Measurements from ENCODE around the gene FUT4.

The FUT4 gene

GRCh38 chr11:94574193-94574961, 30.7 kb downstream of the FUT4 start:
- Histone ChIP-seq H3K36me3 (ENCODE audit: low read depth) (no peaks in the 10 kb centered on the region), H3K4me1 (ENCODE audit: insufficient read depth, poor library complexity, severe bottlenecking) (no peaks in the 10 kb centered on the region), H3K27ac (ENCODE audit: poor library complexity, severe bottlenecking) (no peak overlapping the region), H3K27me3 (ENCODE audit: insufficient read depth, poor library complexity, severe bottlenecking) (peaks cover 5% of the 10 kb centered on the region), H3K9me3 (ENCODE audit: severe bottlenecking) (no peaks in the 10 kb centered on the region), H3K4me3 (ENCODE audit: severe bottlenecking) (no peak overlapping the region)
- TF ChIP-seq CTCF (IDR thresholded peaks at IDR 0.05; ENCODE audit: poor library complexity, severe bottlenecking): no peak
- no peak for DNase-seq (ENCODE audit: low spot score)
- no peak for ATAC-seq (ENCODE audit: low read depth)

DNA sequence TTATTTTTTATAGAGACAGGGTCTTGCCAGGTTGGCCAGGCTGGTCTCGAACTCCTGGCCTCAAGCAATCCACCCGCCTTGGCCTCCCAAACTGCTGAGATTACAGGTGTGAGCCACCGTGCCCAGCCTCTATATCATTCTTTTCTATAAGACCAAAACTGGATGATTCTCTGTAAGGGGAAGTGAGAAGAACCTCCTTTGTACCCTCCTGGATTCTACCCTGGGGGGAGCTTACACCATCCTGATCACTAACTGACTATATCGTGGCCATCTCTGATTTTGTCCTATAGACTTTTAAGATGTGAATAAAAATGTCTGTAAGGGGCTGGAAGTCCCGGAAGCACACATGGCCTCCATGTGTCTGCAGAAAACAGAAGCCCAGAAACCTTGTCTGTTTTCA, 32.6 kb downstream of the FUT4 start:
- peaks cover 5% of the 10 kb centered on the region for H3K27me3 ChIP-seq (ENCODE audit: insufficient read depth, poor library complexity, severe bottlenecking)
- H3K4me3 ChIP-seq (ENCODE audit: severe bottlenecking): no peak overlapping the region
- no peaks in the 10 kb centered on the region for H3K4me1 ChIP-seq (ENCODE audit: insufficient read depth, poor library complexity, severe bottlenecking)
- no peaks in the 10 kb centered on the region for H3K9me3 ChIP-seq (ENCODE audit: severe bottlenecking)
- no peak for DNase-seq (ENCODE audit: low spot score)
- no peak overlapping the region for H3K27ac ChIP-seq (ENCODE audit: poor library complexity, severe bottlenecking)
- ATAC-seq (ENCODE audit: low read depth): no peak
- no peak for TF ChIP-seq CTCF (IDR thresholded peaks at IDR 0.05; ENCODE audit: poor library complexity, severe bottlenecking)
- no peaks in the 10 kb centered on the region for H3K36me3 ChIP-seq (ENCODE audit: low read depth)

DNA sequence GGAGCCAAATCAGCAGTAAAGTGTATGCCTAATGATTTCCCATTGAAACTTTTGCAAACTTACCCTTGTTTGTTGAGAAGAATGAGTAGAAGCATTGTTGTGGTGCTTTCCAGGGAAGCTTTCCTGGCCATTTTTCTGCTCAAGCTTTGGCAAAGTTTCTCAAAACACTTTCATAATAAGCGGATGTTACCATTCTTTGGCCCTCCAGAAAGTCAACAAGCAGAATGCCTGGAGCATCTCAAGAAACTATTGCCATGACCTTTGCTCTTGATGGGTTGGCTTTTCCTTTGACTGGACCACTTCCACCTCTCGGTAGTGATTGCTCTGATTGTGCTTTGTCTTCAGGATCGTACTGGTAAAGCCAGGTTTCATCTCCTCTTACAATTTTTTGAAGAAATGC, 34.1 kb downstream of the FUT4 start:
- Histone ChIP-seq H3K4me1 (ENCODE audit: insufficient read depth, poor library complexity, severe bottlenecking) (no peaks in the 10 kb centered on the region), H3K9me3 (ENCODE audit: severe bottlenecking) (no peaks in the 10 kb centered on the region), H3K27me3 (ENCODE audit: insufficient read depth, poor library complexity, severe bottlenecking) (peaks cover 5% of the 10 kb centered on the region), H3K4me3 (ENCODE audit: severe bottlenecking) (no peak overlapping the region), H3K27ac (ENCODE audit: poor library complexity, severe bottlenecking) (no peak overlapping the region), H3K36me3 (ENCODE audit: low read depth) (no peaks in the 10 kb centered on the region)
- ATAC-seq (ENCODE audit: low read depth) (no peak), DNase-seq (ENCODE audit: low spot score) (no peak)
- TF ChIP-seq CTCF (IDR thresholded peaks at IDR 0.05; ENCODE audit: poor library complexity, severe bottlenecking): no peak

DNA sequence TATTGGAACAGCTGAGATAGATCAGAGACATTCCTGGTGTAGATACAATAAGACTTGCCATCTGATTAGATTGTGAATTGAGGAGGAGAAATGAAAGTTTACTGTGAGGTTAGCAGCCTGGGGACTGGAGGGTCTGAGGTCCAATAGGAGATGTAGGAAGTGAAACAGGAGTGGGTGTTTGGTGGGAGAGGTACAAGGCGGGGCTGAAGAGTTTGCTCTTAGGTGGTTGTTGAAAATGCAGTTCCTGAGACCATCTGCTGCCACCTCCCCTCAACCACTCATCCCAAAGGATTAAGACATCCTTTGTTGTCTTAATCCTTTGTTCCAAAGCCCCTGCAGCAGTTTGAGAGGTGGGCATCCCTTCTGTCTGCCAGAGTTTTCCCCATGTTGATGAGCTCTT, 38.2 kb downstream of the FUT4 start:
- no peaks in the 10 kb centered on the region for H3K27me3 ChIP-seq (ENCODE audit: insufficient read depth, poor library complexity, severe bottlenecking)
- no peak overlapping the region for H3K27ac ChIP-seq (ENCODE audit: poor library complexity, severe bottlenecking)
- no peak for ATAC-seq (ENCODE audit: low read depth)
- H3K36me3 ChIP-seq (ENCODE audit: low read depth): no peaks in the 10 kb centered on the region
- H3K4me1 ChIP-seq (ENCODE audit: insufficient read depth, poor library complexity, severe bottlenecking): no peaks in the 10 kb centered on the region
- no peak for TF ChIP-seq CTCF (IDR thresholded peaks at IDR 0.05; ENCODE audit: poor library complexity, severe bottlenecking)
- DNase-seq (ENCODE audit: low spot score): no peak
- H3K4me3 ChIP-seq (ENCODE audit: severe bottlenecking): no peak overlapping the region
- H3K9me3 ChIP-seq (ENCODE audit: severe bottlenecking): no peaks in the 10 kb centered on the region

DNA sequence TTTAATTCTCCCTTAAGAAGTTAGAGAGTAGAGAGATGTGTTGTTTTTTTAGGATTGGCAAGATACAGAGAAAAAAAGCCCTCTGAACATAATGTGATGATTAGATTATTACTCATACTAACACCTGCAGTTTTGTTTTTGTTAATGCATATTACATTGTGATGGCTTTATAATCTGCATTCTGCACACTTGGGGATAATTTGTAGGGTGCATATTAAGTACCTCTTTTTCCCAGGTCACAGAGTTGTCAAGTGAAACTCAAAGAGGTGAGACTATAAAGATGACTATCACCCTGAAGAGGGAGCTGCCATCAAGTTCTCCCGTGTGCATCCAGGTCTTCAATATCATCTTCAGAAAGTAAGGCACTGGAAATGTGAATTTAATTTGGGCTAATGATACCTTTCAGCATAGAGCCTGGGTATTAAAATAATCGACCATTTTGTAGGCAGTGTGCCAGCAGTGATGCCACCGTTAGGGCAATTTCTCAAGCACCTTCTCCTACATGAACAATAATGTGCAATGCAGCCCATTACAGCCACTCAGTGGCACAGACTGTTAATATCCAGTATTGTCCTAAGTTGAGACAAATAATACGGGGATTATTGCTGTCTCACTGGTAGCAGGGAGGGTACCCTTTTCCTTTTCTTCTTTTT, 39.6 kb downstream of the FUT4 start:
- no peaks in the 10 kb centered on the region for H3K9me3 ChIP-seq (ENCODE audit: severe bottlenecking)
- TF ChIP-seq CTCF (IDR thresholded peaks at IDR 0.05; ENCODE audit: poor library complexity, severe bottlenecking): no peak
- no peak overlapping the region for H3K27ac ChIP-seq (ENCODE audit: poor library complexity, severe bottlenecking)
- H3K4me3 ChIP-seq (ENCODE audit: severe bottlenecking): no peak overlapping the region
- H3K27me3 ChIP-seq (ENCODE audit: insufficient read depth, poor library complexity, severe bottlenecking): no peaks in the 10 kb centered on the region
- DNase-seq (ENCODE audit: low spot score) (no peak), ATAC-seq (ENCODE audit: low read depth) (no peak)
- H3K36me3 ChIP-seq (ENCODE audit: low read depth): no peaks in the 10 kb centered on the region
- H3K4me1 ChIP-seq (ENCODE audit: insufficient read depth, poor library complexity, severe bottlenecking): no peaks in the 10 kb centered on the region

Data from RWPE2 (cell line).